Activated gamma-delta T cell treated with anti-CD3 and anti-CD28 coated beads, Interleukin-2, amount 50 U/mL, for 16 hours (primary cell): Measurements from ENCODE around the gene NIBAN1.
"Not testable (repeated sequence)": the region's sequence is repeated elsewhere in the genome, so short reads cannot be mapped to it uniquely, and the experiment has no call there.

ENCODE experiments used
- DNase-seq: peaks from one replicate; pipeline ENCODE4 v3.0.0-alpha.2; 2020; ENCODE audit warnings: low read depth

NIBAN1 gene

GRCh38 chr1:184972315-184973055 is 1.8 kb downstream of the NIBAN1 start:
- DNase-seq, result no peak

- DNase-seq, result no peak
These were observed 2.6 kb downstream of the NIBAN1 start for GRCh38 chr1:184971522-184972265.

DNA sequence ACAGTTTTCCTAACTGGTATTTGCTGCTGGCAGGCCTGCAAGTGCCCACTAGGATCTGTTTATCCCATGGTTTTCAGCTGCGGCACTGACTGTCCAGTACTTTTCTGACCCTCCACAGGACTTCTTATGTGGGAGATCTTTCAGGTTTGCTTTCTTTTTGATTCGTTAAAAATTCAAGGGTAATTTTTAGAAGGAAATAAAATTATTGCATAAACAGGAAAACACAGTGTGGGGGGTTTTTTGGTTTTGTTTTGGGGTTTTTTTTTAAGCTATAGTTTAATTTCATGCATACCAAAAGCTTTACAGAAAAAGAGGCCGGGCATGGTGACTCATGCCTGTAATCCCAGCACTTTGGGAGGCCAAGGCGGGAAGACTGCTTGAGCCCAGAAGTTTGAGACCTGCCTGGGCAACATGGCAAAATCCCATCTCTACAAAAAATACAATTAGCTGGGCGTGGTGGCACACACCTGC is 3.6 kb downstream of the NIBAN1 start:
- DNase-seq, result no peak

- no peak for DNase-seq
These were observed 7.3 kb downstream of the NIBAN1 start for GRCh38 chr1:184966989-184967388.

- DNase-seq, result no peak
These were observed 8.1 kb downstream of the NIBAN1 start for GRCh38 chr1:184965944-184966860.

DNA sequence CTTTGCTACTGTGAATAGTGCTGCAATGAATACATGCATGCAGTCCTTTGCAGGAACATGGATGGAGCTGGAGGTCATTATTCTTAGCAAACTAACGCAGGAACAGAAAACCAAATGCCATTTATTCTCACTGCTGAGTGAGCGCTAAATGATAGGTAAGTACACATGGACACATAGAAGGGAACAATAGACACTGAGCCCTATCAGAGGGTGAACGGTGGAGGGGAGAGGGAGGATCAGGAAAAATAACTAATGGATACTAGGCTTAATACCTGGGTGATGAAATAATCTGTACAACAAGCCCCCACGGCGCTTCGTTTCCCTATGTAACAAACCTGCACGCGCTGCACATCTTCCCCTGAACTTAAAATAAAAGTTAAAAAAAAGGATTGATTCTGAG is 8.9 kb downstream of the NIBAN1 start:
- DNase-seq, result no peak

DNA sequence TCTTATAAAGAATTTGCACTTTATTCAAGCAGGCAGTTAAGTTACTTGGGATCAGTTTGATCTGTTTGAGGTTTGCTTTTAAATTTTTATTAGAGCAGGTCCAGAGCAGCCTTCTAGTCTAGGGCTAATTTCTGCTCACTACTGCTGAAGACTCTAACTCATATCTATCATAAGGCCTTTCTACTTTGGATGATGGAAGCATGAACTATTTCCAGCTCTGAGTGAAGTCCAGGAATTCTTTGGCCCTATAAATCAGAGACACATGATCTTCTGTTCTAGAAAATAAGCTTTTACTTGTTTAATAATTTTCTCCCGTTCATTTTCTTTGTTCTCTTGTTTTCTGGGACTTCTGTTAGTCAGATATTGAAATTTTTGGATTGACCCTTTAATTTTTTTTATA is 14.7 kb downstream of the NIBAN1 start:
- no peak for DNase-seq

GRCh38 chr1:184958554-184959353 is 15.6 kb downstream of the NIBAN1 start:
- no peak for DNase-seq

DNA sequence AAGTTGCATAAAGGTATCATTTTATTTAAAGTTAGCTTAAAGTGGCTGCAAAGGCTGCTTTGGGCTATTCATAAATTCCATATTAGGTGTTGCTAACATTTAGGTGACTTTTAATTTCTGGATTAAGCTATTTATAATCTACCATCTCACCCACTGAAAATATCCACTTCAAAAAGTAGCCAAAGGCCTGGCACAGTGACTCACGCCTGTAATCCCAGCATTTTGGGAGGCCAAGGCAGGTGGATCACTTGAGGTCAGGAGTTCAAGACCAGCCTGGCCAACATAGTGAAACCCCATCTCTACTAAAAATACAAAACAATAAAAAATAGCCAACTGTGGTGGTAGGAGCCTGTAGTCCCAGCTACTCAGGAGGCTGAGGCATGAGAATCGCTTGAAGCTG is 16.4 kb downstream of the NIBAN1 start:
- DNase-seq, result not testable (repeated sequence)

DNA sequence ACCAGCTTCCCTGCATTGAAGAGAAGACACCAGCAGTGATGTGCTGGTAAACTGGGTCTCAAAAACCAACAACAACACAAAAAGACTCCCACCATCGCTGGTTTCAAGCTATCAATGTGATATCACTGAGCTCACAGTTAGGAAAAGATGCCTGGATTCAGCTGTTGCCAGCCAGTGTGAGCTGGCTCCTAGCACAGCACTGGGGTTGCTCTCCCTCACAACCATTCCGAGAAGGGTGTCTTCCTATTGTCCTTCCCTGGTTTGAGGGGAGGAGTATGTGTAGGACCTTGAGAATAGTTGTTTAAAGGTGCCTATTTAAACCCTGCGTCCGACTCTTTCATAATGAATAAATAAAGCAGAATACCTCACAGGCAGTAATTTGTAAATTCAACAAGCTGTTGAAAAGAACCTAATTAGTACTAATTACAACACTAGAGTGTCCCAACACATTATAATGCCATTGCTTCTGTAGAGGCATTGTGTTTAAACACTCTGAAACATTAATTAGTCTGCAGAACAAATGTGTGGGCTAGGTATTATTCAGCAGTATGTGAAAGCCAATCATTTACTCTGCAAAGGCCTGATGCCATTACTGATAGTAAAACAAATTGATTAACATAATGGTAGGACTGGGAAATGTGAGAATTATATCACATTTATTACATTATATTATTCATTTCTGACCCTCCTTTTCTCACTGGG is 17.2 kb downstream of the NIBAN1 start:
- no peak for DNase-seq

GRCh38 chr1:184954232-184954995 is 19.9 kb downstream of the NIBAN1 start:
- DNase-seq, result no peak

GRCh38 chr1:184953600-184954219 is 20.6 kb downstream of the NIBAN1 start:
- no peak for DNase-seq

- DNase-seq, result no peak
These were observed 21.9 kb downstream of the NIBAN1 start for GRCh38 chr1:184952428-184952827.

DNA sequence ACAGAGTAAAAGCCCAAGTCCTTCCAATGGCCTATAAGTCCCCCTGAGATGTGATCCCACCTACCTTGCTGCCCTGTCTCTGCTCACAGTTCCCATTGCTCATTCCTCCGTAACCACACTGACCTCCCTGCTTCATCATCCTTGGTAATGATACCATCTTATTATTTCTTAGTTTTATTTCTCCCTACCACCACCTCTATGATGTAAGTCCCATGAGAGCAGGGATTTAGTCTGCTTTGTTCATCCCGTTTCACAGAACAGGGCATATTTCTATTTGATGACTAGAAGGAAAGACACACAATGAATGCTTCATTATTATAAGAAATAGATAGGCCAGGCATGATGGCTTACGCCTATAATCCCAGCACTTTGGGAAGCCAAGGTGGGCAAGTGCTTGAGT is 22.5 kb downstream of the NIBAN1 start:
- no peak for DNase-seq

DNA sequence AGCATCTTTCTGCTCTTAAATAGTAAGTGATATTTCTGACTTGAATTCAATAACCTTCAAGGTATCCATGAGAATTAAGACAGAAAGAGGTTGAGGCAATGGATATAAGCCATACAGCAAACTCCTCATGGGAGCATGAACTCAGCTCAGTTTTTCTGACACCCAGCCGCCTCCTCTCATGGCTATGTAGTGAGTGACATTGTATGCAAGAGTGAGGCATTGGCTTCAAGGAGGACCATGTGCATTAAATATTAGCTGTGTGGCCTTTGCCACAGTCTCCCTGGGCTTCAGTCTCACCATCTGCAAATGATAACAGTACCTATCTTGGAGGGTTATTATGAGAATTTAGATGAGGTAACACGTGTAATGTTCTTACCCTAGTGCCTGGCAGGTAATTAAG is 23.4 kb downstream of the NIBAN1 start:
- DNase-seq, result no peak

GRCh38 chr1:184950227-184950626 is 24.1 kb downstream of the NIBAN1 start:
- DNase-seq, result no peak

DNA sequence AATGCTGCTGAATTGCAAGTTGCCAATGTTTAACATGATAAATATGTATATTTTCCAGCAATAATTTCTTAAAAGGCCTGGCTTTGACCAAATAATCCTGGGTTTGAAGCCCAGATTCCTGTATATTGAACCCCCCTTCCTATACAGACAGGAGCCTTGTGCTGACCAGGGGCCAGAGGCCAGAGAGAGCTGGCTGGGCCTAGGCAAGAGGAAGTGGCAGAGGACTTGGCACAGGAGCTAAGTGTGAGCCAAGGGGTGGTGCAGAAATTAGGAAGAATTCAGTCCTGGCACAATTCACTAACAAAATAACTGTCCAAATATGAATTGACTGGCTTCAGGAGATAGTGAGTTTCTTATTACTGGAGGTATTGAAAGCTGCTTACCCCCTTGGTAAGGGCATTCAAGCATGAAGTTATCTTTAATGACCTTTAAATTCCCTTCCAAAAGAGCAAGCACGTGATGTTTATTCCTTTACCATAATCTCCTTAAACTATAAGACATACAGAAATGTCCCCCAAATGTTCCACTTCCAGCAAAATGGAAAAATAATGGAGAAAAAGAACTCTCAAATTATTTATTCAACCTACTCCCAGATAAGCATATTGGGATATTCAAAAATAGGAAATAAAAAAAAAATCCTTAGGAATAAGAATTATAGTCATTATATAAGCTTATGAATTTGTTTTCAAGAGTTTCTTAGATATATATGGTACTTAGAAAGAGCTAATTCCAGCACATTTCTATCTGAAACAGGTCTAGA is 26.6 kb downstream of the NIBAN1 start:
- no peak for DNase-seq

DNA sequence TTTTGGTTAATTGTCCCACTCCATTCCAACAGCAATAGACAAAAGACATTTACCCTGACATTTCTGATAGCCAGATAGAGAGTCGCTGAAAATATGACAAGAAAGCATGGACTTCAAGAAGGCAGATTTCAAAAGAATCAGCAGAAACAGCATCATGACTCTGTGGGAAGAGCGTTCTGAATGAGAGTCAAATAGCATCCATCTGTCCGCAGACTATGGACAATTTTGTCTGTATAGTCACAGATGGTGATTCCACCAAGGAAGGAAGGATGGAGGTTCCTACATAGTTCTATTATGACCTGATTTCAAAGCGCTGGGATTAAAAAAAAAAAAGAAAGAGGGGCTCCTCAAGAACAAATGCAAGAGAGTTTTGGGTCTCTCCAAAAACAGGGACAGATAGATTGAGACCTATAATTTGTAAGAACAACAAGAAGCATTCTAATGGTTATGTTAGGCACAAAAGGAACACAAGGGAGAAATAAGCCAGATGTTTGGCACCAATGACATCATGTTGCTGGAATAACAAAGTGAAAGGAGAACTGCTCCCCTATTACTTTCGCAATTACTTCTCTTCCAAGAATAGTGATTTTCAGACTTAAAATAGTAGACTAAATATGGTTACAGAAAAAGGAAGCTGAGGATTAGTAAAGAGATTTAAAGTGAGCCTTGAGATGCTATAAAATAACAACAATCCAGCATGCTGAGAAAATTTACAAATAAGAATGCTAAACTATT is 28.5 kb downstream of the NIBAN1 start:
- no peak for DNase-seq
